GM19328 (cell line): ENCODE data around the gene JARID2.

Source experiments
- ATAC-seq: cut with Tn5 transposase; IDR thresholded peaks from one replicate; pipeline ENCODE4 v1.9.1; 2021; ENCODE audit warnings: mild to moderate bottlenecking, moderate library complexity; ENCODE audit not compliant: unreplicated experiment

Gene JARID2

GRCh38 chr6:15512721-15513120 is 266.9 kb downstream of the JARID2 start:
- no peak for ATAC-seq

DNA sequence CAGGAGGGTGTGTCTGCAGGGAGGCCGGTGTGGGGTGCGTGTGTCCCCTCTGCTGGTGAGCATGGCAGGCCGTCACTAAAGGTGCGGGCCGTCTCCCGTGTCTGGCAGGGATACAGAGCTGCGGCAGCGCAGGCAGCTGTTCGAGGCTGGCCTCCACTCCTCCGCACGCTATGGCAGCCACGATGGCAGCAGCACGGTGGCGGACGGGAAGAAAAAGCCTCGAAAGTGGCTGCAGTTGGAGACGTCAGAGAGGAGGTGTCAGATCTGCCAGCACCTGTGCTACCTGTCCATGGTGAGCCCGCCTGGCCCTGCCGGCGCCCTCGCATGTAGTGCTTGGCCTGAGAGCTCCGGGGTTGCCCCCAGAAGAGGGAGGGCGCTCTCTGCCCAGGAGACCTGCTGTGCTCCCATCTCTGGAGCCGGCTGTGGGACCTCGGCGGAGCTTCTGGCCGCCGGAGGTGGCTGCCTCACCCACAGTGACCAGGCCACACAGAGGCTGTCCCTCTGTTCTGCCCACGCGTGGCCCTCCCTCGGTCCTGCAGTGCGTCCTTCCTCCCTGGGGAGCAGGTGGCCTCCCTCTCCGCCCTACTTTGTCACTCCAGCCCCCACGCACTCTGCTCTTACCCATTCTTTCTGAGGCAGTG is 267.4 kb downstream of the JARID2 start:
- ATAC-seq, result no peak

GRCh38 chr6:15513801-15514711 is 268.2 kb downstream of the JARID2 start:
- no peak for ATAC-seq

- no peak for ATAC-seq
Measured at GRCh38 chr6:15515226-15515625, 269.4 kb downstream of the JARID2 start.

GRCh38 chr6:15515660-15516375 is 269.9 kb downstream of the JARID2 start:
- ATAC-seq, result no peak

DNA sequence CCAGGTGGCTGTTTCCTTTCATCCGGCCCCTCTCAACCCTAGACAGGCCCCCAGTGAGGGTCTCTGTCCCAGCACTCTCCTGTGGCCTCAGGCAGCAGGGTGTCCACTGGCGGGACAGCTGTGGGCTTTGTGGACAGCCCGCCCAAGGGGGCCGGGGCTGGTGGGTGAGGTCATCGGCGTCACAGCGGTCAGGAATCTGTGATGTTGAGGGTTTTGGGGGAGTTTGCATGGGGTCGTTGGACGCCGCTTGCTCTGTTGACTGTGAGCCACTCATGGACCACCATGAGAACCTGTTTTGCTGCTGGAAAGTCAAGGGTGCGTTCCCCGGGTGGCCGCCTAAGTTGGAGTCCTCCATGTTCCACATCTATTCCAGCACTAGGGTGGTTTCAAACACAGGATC is 270.5 kb downstream of the JARID2 start:
- no peak for ATAC-seq

GRCh38 chr6:15516923-15517560 is 271.2 kb downstream of the JARID2 start:
- no peak for ATAC-seq

- no peak for ATAC-seq
Measured at GRCh38 chr6:15517600-15517999, 271.7 kb downstream of the JARID2 start.

GRCh38 chr6:15518057-15518456 is 272.2 kb downstream of the JARID2 start:
- ATAC-seq, result no peak

DNA sequence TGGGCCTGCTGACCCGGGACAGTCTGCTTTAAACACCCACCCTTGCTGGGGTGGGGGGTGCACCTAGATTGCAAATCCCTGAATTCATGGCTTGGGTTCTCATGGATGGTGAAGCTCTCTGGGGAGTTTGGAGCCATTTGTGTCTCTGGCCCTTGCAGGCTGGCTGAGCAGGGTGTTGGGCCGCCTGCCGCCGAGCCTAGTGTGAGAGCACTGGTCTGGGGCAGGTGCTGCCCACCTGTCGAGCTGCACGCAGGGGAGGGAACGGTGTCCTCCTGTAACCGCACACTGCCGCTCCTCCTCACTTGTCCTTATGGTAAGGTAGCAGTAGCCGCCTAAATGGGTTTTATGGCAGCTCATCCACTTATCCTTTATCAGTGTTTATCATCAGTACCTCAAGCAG is 273.0 kb downstream of the JARID2 start:
- no peak for ATAC-seq

- ATAC-seq, result no peak
Measured at GRCh38 chr6:15519681-15520080, 273.8 kb downstream of the JARID2 start.

GRCh38 chr6:15520626-15521203 is 274.8 kb downstream of the JARID2 start:
- no peak for ATAC-seq

- ATAC-seq, result no peak
Measured at GRCh38 chr6:15521582-15521981, 275.7 kb downstream of the JARID2 start.

- no peak for ATAC-seq
Measured at GRCh38 chr6:15522026-15522425, 276.2 kb downstream of the JARID2 start.

DNA sequence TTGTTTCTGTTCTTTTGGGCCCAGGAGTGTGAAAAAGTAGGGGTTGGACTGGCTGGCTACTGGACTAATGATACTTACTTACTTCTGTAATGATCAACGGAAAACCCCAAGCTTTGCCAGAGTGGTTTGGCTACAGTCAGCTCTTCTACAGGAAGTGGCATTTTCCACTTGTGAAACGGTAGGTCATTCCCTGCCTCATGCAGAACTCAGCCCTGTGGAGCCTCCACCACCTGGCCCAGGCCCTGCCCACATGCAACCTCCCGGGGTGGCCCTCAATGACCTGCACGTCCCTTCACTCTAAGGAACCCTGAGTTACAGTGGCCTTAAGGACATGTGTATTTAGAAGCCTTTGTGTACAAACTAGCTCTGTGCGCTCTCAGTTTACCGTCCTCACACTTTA is 276.6 kb downstream of the JARID2 start:
- no peak for ATAC-seq

- ATAC-seq, result no peak
Measured at GRCh38 chr6:15522856-15523529, 277.1 kb downstream of the JARID2 start.

DNA sequence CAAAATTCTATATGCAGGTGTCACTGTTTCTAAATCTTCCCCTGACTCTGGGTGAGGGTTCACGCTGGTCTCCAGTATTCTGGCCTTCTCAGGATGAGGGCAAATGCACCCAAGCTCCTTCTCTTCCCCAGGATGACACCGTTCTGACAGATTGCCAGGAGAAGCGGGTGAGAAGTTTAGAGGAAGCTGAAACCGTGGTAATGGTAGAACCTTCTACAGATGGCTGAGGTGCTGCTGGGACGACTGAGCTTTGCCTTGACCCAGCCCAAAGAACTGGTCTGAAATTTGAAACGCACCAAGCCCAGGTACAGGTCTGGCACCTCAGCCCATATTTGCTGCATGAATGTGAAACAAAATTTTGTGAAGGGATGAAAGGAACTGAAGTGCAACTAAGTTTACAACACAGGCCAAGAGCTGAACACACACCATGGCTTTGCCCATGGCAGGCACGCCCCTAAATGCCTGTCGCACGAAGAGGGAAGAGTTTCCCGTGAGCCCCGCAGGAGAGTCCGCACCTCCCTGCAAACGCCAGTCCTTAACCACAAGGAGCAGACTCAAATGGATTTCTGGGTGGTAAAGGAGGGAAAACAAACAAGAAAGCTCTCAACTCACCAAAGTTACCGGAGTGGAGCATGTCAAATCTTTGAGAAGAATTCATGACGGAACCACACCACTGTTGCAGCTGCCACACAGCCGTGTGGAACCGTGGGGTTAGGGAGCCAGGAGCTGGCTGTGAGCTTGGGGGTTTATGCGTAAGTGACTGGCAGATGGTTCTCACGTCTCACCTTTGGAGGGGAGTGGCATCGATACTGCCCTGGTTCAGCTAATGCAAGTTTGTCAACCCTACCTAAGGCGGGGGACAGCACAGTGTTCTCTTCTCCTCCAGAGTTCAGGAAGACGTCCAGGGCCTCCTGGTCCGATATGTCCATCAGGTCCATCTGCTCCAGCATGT is 278.1 kb downstream of the JARID2 start:
- ATAC-seq, result no peak

DNA sequence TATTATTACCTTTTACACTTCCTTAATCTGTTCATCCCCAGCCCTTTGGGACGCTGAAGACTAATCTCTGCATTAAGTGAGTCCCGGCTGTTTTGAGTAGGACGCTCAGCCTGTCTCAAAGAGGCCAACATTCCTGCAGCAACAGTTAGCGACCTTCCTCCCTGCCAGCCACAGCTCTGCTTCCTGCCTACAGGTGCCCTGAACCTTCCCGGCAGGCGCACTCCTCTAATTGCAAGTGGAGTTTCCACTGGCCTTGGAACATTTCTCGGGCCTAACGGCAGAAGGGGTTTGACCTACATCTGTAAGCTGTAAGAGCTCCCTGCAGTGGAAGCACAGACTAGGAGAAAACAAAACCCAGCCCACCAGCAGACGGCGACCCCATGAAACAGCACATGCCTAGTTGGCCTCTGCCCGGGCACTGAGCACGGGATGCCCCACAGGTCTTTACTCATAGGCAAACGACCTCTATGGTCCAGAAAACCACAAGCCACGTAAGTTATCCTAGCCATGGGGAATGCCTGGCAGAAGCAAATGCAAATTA is 279.1 kb downstream of the JARID2 start:
- ATAC-seq, result no peak

GRCh38 chr6:15526212-15526701 is 280.4 kb downstream of the JARID2 start:
- no peak for ATAC-seq
